Loucy (cell line): ENCODE data around the gene LACC1.

ENCODE experiments used
- H2AFZ ChIP-seq: fragments of 200-600 bp; sonication (generic); 2 replicates; pipeline ENCODE4 v1.6.0; 2016; ENCODE audit warnings: antibody characterized with exemption, mild to moderate bottlenecking, low read length, moderate library complexity
- H3F3A ChIP-seq: fragments of 200-600 bp; 2 replicates; pipeline ENCODE4 v1.6.0; 2016; ENCODE audit warnings: antibody characterized with exemption, low read depth, mild to moderate bottlenecking
- H3K27me3 ChIP-seq: fragments of 200-600 bp; sonication (generic); 2 replicates; pipeline ENCODE4 v1.6.1; 2014; ENCODE audit warnings: low read length, mild to moderate bottlenecking; ENCODE audit not compliant: insufficient read depth, poor library complexity, severe bottlenecking
- H3K36me3 ChIP-seq: fragments of 200-600 bp; sonication (generic); 2 replicates; pipeline ENCODE4 v1.6.1; 2016; ENCODE audit warnings: low read length; ENCODE audit not compliant: insufficient read depth
- H3K4me1 ChIP-seq: fragments of 200-600 bp; sonication (generic); 2 replicates; pipeline ENCODE4 v1.5.1; 2014; ENCODE audit warnings: low read length, mild to moderate bottlenecking; ENCODE audit not compliant: insufficient read depth, poor library complexity, severe bottlenecking
- H3K4me2 ChIP-seq: fragments of 200-600 bp; sonication (generic); 2 replicates; pipeline ENCODE4 v1.6.0; 2014; ENCODE audit warnings: antibody characterized with exemption, low read length, low read depth, mild to moderate bottlenecking; ENCODE audit not compliant: poor library complexity, severe bottlenecking
- H3K4me3 ChIP-seq: fragments of 200-600 bp; sonication (generic); 2 replicates; pipeline ENCODE4 v1.5.1; 2014; ENCODE audit warnings: low read length, mild to moderate bottlenecking, mixed read lengths; ENCODE audit not compliant: poor library complexity, severe bottlenecking
- H3K79me2 ChIP-seq: fragments of 200-600 bp; sonication (generic); 2 replicates; pipeline ENCODE4 v1.6.1; 2014; ENCODE audit warnings: low read length; ENCODE audit not compliant: insufficient read depth
- H3K9ac ChIP-seq: fragments of 200-600 bp; sonication (generic); 2 replicates; pipeline ENCODE4 v1.6.0; 2014; ENCODE audit warnings: mild to moderate bottlenecking, low read depth, low read length, moderate library complexity; ENCODE audit not compliant: poor library complexity, severe bottlenecking
- H3K9me2 ChIP-seq: fragments of 200-600 bp; sonication (generic); replicated peaks from 2 replicates; pipeline ENCODE4 v1.6.1; 2016; ENCODE audit warnings: low read depth, low read length, mixed read lengths
- H3K9me3 ChIP-seq: fragments of 200-600 bp; sonication (generic); 2 replicates; pipeline ENCODE4 v1.6.1; 2014; ENCODE audit warnings: mild to moderate bottlenecking, antibody characterized with exemption, low read length, low read depth; ENCODE audit not compliant: insufficient read depth
- H4K20me1 ChIP-seq: fragments of 200-600 bp; sonication (generic); 2 replicates; pipeline ENCODE4 v1.6.0; 2014; ENCODE audit warnings: antibody characterized with exemption, low read length, mild to moderate bottlenecking; ENCODE audit not compliant: insufficient read depth, poor library complexity, severe bottlenecking
- EZH2phosphoT487 ChIP-seq: fragments of 200-600 bp; IDR thresholded peaks from 2 replicates; pipeline ENCODE4 v1.6.1; 2018; ENCODE audit warnings: antibody characterized with exemption, mild to moderate bottlenecking, moderate library complexity, borderline replicate concordance
- TF ChIP-seq, protein P1 (sequence below): fragments of 200-600 bp; sonication (generic); conservative IDR thresholded peaks from 2 replicates; pipeline ENCODE4 v1.5.1; 2014; ENCODE audit warnings: mild to moderate bottlenecking, antibody characterized with exemption, low read length

Gene LACC1

DNA sequence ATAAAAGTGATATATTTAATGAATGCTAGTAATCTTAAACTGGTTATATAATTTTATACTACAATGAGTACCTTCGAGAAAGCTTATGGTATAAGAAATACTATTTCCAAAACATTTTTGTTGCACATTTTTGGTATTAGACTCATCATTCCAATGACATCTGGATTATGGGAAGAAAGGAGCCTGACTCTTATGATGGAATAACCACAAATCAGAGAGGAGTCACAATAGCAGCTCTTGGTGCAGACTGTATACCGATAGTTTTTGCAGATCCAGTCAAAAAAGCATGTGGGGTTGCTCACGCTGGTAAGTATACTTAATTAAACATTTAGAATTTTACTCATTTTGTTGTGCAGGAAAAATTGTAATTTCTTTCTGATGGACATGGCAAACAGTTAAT, 3.9 kb downstream of the LACC1 start:
- no peak overlapping the region for H3K9ac ChIP-seq
- H4K20me1 ChIP-seq: no peaks in the 10 kb centered on the region
- TF ChIP-seq EZH2phosphoT487: no peak
- TF ChIP-seq, protein P1, sequence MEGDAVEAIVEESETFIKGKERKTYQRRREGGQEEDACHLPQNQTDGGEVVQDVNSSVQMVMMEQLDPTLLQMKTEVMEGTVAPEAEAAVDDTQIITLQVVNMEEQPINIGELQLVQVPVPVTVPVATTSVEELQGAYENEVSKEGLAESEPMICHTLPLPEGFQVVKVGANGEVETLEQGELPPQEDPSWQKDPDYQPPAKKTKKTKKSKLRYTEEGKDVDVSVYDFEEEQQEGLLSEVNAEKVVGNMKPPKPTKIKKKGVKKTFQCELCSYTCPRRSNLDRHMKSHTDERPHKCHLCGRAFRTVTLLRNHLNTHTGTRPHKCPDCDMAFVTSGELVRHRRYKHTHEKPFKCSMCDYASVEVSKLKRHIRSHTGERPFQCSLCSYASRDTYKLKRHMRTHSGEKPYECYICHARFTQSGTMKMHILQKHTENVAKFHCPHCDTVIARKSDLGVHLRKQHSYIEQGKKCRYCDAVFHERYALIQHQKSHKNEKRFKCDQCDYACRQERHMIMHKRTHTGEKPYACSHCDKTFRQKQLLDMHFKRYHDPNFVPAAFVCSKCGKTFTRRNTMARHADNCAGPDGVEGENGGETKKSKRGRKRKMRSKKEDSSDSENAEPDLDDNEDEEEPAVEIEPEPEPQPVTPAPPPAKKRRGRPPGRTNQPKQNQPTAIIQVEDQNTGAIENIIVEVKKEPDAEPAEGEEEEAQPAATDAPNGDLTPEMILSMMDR: no peak
- no peaks in the 10 kb centered on the region for H3K9me2 ChIP-seq
- no peak overlapping the region for H3K4me3 ChIP-seq
- H3K27me3 ChIP-seq: no peaks in the 10 kb centered on the region
- no peak overlapping the region for H3K4me2 ChIP-seq
- peaks cover 2% of the 10 kb centered on the region for H3K4me1 ChIP-seq
- no peaks in the 10 kb centered on the region for H3K36me3 ChIP-seq
- no peaks in the 10 kb centered on the region for H3K79me2 ChIP-seq
- H3K9me3 ChIP-seq: no peaks in the 10 kb centered on the region
- no peaks in the 10 kb centered on the region; the same call in none of the 2 replicates for H3F3A ChIP-seq
- H2AFZ ChIP-seq: no peak overlapping the region

- H4K20me1 ChIP-seq: no peaks in the 10 kb centered on the region
- no peak overlapping the region for H3K4me3 ChIP-seq
- H3K9me2 ChIP-seq: no peaks in the 10 kb centered on the region
- no peaks in the 10 kb centered on the region for H3K27me3 ChIP-seq
- no peaks in the 10 kb centered on the region for H3K36me3 ChIP-seq
- TF ChIP-seq, protein P1: no peak
- TF ChIP-seq EZH2phosphoT487: no peak
- no peak overlapping the region for H3K4me2 ChIP-seq
- H2AFZ ChIP-seq: no peak overlapping the region
- no peaks in the 10 kb centered on the region for H3K9me3 ChIP-seq
- H3K9ac ChIP-seq: no peak overlapping the region
- H3K79me2 ChIP-seq: no peaks in the 10 kb centered on the region
- H3K4me1 ChIP-seq: no peaks in the 10 kb centered on the region
- H3F3A ChIP-seq: no peaks in the 10 kb centered on the region; the same call in none of the 2 replicates
Observed at GRCh38 chr13:43884222-43884621, 4.5 kb downstream of the LACC1 start.

GRCh38 chr13:43894438-43894837, 14.7 kb downstream of the LACC1 start:
- no peaks in the 10 kb centered on the region for H3K79me2 ChIP-seq
- no peak overlapping the region for H3K4me3 ChIP-seq
- H3K4me1 ChIP-seq: no peaks in the 10 kb centered on the region
- no peaks in the 10 kb centered on the region for H3F3A ChIP-seq
- no peaks in the 10 kb centered on the region for H4K20me1 ChIP-seq
- H3K36me3 ChIP-seq: no peaks in the 10 kb centered on the region
- no peaks in the 10 kb centered on the region for H3K27me3 ChIP-seq
- TF ChIP-seq EZH2phosphoT487: no peak
- TF ChIP-seq, protein P1: peak; percentile 55
- H2AFZ ChIP-seq: no peak overlapping the region
- no peak overlapping the region for H3K9ac ChIP-seq
- no peak overlapping the region for H3K4me2 ChIP-seq
- no peaks in the 10 kb centered on the region for H3K9me2 ChIP-seq
- H3K9me3 ChIP-seq: no peaks in the 10 kb centered on the region
